Measurements from ENCODE around the gene GALNT17.

Gene GALNT17

DNA sequence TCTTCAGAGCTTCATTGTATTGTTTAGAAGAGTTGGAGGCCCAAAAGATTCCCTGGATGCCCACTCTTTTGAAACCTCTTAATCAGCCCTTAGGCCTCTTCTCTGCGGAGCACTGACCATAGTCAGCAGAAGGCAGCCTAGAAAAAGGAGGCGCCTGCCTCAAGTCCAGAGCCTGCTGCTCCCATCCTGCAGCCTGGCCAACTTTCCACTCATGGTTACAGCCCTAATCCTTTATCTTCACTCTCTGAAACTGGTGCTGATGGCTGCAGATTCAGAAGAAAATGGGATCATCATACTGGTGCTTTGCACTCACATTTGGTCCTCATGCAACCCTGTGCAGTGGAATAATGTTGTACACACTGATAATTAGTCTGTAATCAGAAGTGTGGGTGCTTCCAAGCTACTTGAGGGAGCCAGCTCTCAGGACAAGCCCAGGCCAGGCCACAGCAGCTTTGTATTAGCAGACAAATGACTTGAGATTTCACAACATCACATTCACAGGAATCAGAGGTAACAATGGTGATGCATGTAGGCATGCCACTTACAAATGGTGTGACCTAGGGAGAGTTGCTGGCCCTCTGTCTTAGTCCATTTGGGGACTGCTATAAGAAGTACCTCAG, 272.9 kb downstream of the GALNT17 start:
- DNase-seq = no peak

DNA sequence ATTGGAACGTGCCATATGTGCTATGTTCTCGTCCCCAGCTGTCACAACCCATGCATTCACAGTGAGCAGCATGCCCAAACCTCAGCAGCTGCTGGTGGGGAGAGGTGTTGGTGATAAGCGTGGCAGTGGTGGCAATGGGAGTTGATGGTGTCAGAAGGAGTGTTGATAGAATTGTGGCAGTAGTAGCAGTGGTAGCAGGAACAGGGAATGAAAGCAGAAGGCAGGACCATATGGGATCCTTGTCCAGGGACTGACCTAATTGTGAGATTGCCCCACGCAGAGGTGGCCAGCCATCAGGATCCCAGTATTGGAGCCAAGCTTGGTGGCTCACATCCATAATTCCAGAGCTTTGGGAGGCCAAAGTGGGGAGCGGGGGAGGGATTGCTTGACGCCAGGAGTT, 276.3 kb downstream of the GALNT17 start:
- DNase-seq = no peak

DNA sequence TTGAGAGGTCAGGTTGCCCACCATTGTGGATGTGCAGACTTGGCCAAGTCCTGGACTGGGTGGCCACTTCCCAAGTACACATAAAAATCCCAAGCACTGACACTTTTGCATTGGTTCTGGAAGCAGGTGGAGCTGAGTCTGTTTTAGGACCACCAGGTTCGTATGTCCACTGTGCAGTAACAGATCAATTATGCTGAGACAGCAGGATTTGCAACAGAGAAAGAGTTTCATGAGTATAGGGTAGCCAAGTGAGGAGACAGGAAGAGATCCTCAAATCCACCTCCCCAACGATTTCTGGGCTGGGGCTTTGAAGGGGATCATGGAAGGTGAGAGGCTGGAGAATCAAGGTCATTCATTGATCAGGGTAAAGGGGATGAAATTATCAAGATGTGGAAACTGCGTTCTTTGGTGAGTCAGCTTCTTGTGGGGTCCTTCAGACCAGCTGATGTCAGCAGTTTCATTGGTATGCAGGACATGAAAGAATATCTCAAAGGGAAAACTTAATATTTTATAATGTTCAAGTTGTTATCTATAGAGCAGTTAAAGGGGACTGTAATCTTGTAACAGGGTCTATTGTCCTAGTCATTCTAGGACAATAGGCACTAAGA, 277.7 kb downstream of the GALNT17 start:
- DNase-seq = no peak

DNA sequence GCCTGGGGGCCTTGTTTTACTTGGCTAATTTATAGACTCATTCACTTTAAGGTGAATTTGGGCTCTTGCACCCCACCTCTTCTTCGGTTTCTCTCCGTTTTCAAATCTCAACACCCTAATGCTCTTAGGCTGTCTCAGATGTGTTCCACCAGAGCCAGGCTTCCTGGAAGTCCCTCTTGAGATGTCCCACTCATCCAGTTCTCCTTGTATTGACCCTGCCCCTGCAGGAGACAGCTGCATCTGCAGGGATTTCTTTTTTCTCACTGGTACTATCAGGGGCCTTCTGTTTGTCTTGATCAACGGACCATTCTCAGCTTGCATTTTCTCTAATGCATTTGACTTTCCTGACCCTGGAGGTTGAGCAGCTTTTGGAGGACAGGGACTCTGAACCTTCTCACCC, 279.5 kb downstream of the GALNT17 start:
- no peak for DNase-seq

DNA sequence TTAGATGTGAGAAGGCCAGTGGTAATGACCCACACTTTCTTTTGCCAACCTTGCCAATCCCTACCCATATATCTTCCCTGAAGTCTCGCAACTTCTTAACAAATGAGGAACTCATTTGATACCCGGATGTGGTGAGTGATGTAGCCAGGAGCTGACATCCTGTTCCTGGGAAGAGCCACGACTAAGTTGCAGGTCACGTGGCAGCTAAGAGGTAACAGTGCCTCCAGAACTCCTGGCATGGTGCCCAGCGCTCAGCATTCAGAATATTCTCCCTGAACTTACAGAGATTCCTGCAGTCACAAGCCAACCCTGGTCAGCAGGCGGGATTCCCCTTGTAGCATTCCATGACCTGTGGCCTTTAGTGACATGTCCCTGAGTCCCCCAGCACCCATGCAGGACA, 282.5 kb downstream of the GALNT17 start:
- DNase-seq = peak; percentile 5

DNA sequence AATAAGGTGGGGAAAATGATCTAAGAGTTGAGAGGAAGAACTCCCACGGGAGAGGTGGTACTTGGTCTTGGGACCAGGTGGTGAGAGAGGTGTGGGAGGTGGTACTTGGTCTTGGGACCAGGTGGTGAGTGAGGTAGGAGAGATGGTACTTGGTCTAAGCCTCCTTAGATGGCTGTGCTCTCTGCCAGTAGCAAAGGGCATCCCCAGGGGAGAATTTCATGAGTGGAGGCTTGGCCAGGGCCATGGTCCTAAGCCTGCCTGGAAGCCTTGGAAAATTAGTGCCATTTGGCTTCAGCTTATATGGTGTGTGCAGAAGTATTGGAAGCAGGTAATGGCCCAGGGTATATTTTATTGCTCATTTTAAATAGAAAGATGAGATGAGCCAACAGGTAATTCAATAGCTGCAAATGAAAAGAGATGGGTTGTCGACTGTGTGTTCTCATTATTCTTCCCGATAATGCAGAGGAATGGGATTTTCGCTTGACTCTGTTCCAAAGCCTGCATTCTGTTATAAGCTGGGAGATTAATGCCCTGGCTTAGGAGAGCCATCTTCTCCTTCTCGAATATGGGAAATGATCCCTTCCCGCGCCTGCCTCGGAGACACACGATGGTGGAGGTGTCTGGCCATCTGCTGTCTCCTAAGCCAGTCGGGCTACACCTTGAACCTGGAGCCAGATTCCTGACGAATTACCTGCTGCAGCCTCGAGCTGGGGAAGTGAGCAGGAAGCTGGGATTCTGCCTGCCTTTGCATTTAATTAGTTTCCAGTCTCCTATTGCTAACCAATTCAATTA, 287.8 kb downstream of the GALNT17 start:
- no peak for DNase-seq

DNA sequence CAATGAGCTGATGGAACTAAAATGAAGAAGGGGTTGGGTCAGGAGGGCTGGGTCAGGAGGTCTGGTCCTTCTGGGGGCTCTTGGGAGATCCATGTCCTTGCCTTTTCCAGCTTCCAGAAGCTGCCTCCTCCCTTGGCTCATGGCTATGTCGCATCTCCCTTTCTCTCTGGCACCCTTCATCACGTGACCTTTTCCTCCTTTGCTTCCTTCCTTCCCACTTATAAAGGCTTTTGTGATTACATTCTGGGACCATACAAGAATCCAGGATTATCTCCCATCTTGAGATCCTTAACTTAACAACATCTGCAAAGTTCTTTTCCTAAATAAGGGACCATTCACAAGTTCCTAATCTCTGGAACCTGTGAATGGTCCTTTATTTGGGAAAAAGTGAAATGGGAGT, 290.2 kb downstream of the GALNT17 start:
- no peak for DNase-seq

DNA sequence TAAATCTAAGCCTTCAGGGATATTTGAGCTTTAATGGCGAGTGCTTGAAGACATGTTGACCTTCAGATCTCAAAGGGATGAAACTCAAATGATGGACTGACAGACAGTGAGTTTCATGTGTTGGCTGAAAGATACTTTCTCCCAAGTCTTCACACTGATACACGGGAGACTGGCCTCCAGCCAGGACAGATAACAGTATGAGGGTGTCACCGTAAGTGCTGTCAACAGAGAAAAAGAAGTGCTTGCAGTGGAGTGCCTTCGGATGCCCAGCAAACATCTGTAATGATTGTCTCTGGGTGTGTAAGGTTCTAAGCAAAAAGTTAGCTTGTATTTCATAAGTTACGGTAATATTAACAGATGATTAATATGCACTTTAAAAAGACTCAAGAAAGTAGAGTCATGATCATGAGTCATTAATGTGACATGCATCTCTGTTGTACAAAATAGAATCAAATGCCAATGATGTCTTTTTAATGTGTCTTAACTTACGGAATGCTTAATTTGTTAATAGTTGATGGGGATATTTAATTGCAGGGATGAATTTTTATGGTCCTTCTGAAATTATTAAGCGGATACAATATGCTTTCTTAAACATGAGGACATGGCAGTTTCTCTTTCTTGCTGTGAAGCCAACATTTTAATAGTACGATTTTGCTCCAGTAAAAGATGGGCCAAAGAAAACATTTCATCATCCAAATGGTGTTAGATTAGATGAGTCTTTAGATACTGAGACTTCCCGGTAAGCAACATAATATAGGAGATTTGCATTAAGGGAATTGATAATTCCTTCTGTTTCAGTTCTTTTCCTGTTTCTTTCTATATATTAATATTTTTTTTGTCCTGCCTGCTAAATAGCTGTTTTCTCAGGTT, 292.5 kb downstream of the GALNT17 start:
- DNase-seq = no peak

DNA sequence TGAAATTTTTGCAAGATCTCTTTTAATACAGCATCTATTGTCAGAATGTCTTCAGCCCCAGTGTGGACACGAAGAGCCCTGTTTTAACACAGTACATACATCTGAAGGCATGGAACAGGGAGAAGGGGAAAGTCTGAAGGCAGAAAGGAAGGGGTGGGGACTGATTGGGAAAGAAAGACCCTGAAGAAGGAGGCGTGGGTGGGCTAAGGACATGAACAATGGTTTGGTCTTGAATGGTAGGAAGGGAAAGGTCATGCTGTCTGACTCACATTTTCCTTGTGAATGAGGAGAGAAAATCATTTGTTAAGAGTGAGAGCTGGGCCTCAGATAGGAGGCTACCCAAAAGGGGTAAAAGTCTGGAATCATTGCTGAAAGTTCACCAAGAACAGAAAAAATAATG, 297.1 kb downstream of the GALNT17 start:
- DNase-seq = no peak

DNA sequence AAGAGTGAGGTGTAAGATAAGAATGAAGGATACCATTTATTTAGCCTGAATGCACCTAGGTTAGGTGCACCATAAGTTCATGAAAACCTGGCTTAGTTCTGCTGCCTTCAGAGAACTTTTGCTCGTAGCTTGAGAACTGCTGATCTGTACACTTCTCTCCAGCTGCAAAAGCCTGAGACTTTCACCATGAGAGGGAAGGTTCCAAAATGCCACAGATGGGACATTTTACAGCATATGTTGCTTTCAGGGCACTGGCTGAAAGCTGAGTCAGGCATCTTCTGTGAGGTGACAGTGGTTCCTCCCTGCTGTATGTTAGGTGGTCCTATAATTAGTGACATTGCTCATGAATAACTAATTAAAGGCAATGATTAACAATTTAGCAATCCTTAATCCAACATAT, 298.3 kb downstream of the GALNT17 start:
- no peak for DNase-seq

DNA sequence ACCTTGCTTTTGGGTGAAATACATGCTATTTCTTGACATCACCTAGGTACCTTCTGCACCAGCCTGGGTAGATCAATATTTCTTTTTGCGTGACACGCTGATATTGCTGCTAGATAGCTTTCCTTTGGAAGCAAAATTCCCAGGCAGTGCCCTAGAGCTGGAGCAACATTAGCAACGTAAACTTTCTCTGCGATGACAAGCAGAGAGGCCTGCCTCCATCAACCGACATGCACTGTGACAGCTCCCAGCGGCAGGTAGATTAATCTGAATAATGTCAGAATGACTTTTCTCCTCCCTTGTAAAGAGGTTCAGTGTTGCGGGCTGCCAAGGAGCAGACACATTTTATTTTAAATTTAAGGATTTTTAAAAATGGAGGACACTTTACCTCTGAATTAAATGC, 307.4 kb downstream of the GALNT17 start:
- DNase-seq = no peak

DNA sequence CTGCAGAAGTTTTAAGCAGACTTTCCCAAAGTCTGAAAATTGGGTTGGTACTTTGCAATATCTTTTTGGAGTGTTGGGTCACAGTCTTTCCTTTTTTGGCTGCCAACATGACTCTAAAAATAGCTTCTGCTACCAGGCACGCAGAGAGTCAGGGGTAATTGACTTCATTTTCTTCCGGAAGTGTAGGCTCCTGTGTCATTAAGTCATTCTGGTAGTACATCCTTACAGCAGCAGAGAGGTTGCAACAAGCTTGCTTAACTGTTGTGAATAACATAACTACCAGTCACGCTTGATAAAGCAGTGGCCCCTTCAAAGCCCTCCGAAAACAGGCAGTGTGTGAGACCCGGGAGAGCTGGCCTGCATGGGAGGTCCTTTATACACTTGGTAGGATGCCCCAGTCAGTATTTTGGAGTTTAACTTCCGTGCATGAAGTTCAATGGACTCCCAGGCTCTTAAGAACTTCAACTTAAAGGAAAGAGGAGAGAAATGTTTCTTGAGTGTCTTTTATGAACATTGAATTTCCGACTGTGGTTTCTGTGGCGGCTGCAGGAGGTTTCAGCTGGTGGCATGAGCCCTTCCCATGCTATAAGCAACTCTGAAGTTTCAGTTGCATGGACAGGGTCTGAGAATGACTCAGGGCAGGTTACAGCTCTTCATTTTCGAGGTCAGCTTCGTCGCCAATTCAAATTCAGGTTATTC, 310.7 kb downstream of the GALNT17 start:
- DNase-seq = no peak

DNA sequence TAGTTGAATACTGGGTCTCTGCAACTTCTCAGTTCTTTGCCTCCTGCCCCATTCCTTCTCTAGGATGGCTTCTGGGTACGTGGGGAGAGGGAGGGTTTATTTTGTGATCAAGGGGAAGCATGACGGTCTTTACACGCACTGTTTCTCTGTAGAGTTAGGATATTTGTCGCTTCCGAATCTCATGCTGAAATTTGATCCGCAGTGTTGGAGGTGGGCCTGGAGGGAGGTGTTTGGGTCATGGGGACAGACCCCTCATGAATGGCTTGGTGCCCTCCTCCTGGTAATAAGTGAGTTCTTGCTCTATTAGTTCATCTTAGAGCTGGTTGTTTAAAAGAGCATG, 311.2 kb downstream of the GALNT17 start:
- no peak for DNase-seq

DNA sequence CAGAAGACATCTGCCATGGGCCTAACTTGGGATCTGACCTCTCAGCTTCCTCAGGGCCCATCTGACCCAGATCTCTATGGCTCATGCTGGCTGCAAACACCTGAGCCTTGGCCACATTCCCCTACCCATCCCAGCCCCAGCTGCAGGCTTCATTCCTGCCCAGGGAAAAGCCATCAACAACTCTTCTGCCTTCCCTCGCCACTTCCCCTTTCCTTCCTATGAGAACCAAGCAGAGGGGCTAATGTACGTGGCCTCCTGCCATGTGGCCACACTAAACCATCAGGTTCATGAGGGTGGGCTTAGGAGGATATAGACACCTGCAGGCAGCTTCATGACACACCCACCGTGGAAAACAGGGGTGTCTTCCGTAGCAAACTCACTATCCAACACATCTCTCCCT, 312.2 kb downstream of the GALNT17 start:
- DNase-seq = no peak

DNA sequence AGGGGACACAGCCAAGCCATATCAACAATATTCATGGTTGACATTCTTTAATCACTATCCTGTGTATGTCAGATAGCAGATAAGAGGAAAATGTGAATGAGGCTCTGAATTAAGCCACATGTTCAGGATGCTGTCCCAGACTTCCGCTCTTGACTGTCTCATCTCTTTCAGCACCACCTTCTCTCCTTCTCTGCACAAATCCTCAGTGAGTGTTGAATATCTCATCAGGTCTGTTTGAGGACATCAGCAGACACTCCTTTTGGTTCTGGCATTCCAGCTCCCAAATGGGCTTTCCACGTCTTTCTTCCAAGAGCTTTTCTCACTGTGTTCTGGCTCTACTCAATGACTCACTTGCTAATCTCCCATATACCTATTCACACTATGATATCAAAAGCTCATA, 321.7 kb downstream of the GALNT17 start:
- DNase-seq = no peak

DNA sequence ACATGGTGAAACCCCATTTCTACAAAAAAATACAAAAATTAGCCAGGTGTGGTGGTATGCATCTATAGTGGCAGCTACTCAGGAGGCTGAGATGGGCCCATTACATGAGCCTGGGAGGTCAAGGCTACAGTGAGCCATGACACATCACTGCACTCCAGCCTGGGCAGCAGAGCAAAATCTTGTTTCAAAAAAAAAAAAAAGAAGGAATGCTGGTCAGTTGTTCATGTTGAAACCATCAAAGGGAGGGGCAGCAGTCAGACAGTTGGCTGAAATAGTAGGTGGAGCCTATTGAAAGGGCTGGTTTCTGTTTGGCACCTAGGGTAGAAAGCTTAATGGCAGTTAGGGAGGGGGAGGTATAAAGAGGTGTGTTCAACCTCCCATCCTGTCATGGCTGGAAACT, 323.0 kb downstream of the GALNT17 start:
- no peak for DNase-seq

DNA sequence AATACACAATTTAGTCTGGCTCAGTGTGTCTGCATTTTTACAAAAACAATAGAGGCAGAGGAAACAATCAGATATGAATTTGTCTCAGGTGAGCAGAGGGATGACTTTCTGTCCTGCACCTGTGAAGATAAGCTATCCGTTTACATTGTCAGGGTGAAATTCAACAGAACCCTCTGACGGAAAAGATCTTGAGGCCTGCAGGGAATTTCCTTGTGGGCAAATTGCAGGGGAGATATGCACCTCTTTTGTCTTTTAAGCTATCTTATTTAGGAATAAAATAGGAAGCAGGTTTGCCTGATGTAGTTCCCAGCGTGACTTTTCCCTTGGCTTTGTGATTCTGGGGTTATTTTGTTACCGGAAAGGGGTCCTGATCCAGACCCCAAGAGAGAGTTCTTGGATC, 325.1 kb downstream of the GALNT17 start:
- no peak for DNase-seq

DNA sequence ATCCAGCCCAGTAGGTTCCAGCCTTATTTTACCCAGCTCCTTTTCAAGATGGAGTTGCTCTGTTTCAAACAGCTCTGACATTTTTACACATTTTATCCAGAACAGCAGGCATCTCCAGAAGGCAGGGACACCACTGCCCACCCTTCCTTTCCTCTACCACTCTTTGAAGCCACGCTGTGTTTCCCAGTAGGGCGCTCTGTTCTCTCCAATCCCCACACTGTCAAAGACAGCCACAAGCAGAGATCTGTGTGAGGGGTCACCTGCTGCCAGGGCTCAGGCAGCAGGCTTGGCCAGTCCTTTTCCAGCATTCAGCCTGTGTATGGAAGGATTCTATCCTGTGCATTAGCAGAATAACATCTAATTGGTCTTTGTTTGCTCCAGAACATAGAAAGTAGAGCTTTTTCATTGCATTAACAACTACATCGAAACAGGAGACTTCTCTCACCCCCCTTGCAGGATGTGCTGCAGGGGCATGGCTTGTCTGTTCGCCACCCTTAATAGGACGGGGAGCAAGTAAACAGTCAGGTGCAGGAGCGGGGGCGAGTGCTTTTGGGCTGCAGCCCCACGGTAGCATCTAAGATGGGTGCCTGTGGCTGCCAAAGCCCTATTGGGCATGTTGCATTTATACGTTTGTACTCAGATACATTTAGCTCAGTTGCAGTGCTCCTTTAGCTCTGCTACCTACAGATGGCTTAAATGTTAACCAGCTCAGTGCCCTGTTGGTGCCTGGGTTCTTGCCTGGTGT, 326.1 kb downstream of the GALNT17 start:
- DNase-seq = peak; percentile 47

DNA sequence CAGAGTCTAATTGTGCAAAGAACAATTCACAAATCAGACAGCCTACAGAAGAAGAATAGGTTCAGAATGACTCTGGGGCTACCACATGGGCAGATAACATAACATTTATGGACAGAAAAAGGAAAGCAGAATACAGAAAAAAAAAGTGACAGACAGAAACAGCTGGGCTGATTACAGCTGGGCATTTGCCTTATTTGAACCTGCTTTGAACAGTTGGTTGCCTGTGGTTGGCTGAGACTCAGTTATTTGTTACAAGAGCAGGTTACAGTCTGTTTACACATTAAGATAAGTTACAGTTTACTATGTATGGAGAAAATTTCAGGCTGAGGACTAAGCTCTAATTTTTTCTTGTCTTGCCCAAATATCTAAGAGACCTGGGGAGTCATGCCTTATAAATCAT, 327.2 kb downstream of the GALNT17 start:
- no peak for DNase-seq

DNA sequence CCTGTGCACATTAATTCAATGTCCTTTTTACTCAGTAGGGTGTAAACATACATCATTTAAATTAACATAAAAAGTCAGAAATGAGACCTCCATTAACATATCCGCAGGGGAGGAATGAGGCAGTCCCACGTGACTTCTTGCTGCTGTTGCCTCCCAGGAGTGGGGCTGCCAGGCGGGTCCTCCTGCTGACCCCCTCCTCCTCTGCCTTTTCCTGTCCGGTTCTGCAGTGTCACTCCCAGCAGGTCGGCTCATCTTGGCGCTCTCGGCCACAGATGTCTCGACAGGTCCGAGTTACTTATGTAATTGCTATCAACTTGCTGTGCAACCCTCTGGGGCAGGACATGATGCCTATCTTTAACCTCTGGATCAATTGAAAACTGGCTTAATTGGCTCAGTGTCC, 329.6 kb downstream of the GALNT17 start:
- DNase-seq = no peak

DNA sequence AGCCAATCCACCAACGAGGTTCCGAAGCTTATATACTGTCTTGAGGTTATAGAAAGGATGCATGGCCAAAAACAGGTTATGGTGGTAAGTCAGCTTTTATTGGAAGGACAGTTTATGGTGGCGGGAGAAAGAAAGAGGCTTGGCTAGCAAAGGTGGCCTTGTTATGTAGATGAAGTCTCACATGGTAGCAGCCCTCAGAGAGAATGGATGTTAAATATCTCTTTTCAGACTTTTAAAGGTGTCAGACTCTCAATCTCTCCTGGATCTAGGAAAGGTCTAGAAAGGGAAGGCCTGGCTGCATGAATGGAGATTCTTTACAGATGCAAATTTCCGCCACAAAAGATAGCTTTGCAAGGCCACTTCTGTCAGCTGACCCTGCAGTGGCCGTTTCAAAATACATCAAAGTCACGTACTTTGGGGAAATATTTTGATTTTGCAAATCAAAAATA, 333.8 kb downstream of the GALNT17 start:
- DNase-seq = no peak

Measured in NCI-H69 (cell line).